NCI-H460 (cell line): Measurements from ENCODE around the gene NAPEPLD. TPM values are rescaled to one million over a fixed set of nuclear protein-coding genes. Genes with fewer than 3 reads are reported as not detected.
"Not testable (repeated sequence)": the region's sequence is repeated elsewhere in the genome, so short reads cannot be mapped to it uniquely, and the experiment has no call there.

Experiments used
- DNase-seq: peaks from one replicate; pipeline ENCODE4 v3.0.0-alpha.2; 2016; ENCODE audit warnings: low read depth; ENCODE audit errors: extremely low read depth
- polyA plus RNA-seq: library from polyadenylated mRNA; depleted of rRNA; stranded (reverse); fragments of >200 nt; gene quantifications from 2 replicates; pipeline ENCODE4 v1.2.3, GENCODE V29; 2014; cell fraction: nucleus; rRNA removed
- total RNA-seq: library from RNA; depleted of rRNA; stranded (reverse); fragments of >200 nt; shearing (Covaris generic); gene quantifications from 2 replicates; pipeline ENCODE4 v1.2.3, GENCODE V29; 2014; rRNA removed

The NAPEPLD gene
- total RNA-seq = 5.5 and 6.7 TPM in 2 replicates
- 6.8 and 11.4 TPM in 2 replicates for polyA plus RNA-seq

GRCh38 chr7:103148994-103149807, at the start of gene NAPEPLD:
TSS of gene NAPEPLD (minus strand) at chr7:103149099. CDS start at chr7:103128776, 20,323 bp downstream.
- peak; percentile 84 for DNase-seq

- DNase-seq = not testable (repeated sequence)
Measured at GRCh38 chr7:103198079-103198478, 49.2 kb upstream of the NAPEPLD start.

GRCh38 chr7:103195364-103195763, 46.5 kb upstream of the NAPEPLD start:
- not testable (repeated sequence) for DNase-seq

- not testable (repeated sequence) for DNase-seq
Measured at GRCh38 chr7:103172415-103173146, 23.7 kb upstream of the NAPEPLD start.

- DNase-seq = not testable (repeated sequence)
Measured at GRCh38 chr7:103171695-103172414, 23.0 kb upstream of the NAPEPLD start.

DNA sequence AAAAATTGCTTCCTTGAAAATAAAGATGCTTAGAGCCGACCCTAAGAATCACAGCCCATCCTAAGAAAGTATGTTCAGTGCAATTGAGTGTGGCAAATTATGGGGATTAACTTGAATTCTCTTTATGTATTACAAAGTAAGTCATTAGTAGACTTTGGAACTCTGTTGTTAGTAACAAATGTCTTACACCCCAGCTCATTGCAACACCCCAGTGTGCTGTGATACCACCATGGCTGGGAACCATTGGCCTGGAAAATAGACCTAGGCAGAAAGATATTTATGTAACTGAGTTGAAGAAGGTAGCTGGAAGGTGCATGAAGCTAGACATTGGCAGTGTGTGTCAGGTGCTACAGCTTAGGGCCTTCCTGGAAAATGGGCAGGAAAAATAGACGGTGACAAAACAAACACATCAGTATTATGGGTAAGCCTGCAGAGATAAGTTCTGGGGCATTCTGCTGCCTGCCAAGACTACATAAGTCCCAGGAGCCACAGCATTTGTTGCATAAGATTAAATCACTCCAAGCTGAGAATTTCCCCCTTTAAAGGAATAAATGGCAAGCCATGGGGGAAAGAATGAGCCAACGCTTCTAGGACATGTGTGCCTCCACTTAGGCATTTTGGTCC, 18.1 kb upstream of the NAPEPLD start:
- not testable (repeated sequence) for DNase-seq

DNA sequence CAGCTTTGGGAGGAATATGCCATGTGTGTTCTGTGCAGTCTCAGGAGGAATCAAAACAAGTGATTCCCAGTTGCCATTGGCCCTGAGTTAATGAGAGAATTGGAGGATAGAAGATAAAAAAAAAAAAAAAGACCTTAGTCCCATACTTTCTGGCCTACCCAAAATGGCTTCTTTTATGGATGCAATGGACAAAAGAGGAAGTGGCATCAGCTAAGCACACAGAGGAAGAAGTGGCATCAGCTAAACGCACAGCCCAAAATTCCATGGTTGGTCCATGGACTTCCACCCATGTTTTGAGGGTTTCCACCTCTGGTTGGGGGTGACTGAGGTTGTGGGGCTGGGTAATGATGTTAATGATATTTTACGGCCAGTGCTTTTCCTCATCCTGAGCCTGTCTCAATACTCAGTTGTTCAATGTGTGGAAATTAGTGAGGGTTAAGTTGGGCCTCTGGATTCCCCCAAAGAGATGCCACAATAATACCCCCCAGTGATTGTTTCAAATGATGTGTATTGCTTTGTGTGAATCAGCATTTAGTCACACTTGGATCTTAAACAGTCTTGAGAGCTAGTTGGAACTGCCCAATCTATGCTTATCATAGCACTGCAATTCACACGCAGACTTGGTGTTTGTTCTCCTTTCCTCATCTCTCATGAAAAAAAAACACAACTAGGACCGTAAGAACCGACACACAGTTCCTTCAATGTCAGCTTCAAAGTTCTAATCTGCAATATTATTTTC, 14.4 kb upstream of the NAPEPLD start:
- DNase-seq = not testable (repeated sequence)

GRCh38 chr7:103162641-103163040, 13.7 kb upstream of the NAPEPLD start:
- DNase-seq = not testable (repeated sequence)

DNA sequence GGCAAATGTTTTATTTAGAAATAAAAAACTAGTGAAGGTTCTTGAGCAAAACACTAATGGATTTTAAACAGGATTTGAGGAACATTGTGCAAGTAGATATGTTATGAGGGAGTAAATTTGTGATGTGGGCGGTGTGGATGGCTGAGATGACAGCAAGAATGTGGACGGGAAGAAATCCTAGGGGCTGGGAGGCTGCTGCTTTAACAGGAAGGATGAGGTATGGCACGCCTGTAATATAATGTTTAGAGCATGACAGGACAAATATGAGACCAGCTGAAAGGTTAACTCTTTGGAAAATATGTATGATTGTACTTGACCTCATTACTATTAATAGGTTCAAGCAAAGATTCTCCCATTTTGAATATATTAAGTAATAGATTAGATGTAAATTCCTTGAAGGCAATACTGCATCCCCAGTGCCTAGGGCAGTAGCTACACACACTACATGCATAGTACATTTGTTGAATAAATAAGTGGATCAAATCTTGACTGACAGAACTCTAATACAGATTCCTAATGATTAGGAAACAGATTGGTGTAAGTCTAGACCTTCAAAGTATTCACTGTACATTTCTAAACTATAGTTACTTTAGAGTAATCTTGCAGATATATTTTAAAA, 13.2 kb upstream of the NAPEPLD start:
- DNase-seq = not testable (repeated sequence)

DNA sequence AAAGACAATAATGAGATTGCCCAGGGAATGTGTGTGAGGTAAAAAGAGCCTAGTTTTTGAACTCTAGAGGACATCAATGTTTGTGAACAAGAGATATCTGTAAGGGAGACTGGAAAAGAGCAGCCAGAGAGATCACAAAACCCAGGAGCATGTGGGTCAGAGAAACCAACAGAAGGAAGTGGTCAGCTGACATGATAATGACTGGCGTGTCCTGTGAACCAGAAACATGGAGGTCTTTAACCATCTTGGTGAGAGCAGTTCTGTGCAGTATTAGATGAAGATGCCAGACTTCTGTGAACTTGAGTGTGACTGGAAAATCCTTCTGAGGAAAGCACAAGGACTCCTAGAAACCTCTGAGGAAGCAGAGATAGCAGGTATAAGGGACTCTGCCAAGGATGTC, 10.2 kb upstream of the NAPEPLD start:
- not testable (repeated sequence) for DNase-seq

GRCh38 chr7:103155331-103156024, 6.6 kb upstream of the NAPEPLD start:
- DNase-seq = not testable (repeated sequence)

GRCh38 chr7:103154042-103154441, 5.1 kb upstream of the NAPEPLD start:
- DNase-seq = no peak

DNA sequence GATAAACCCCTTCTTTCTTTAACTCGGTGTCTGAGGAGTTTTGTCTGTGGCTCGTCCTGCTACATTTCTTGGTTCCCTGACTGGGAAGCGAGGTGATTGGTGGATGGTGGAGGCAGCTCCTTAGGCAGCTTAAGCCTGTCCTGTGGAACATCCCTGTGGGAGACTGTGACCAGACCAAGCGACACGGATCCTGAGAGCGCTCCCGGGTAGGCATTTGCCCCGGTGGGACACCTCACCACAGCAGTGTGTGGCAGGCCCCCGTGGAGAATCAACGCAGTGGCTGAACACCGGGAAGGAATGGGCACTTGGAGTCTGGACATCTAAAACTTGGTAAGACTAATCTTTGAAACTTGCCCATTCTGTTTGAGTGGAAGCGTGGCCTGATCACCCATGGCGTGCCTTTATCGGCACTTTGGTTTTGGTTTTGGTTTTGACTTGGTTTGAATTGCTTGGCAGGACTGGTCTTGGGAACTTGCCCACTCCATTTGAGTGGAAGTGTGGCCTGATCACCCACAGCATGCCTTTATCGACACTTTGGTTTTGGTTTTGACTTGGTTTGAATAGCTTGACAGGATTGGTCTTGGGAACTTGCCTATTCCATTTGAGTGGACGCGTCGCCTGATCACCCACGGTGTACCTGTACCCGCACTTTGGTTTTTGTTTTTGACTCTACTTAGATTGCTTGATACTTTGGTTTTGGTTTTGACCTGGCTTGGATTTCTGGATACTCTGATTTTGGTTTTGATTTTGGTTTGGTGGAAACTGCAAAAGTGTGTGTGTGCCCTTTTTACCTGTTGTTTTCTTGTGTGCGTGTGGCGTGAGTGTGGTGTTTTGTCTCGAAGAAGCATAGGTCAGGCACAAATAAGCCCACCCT, 4.1 kb upstream of the NAPEPLD start:
- not testable (repeated sequence) for DNase-seq

GRCh38 chr7:103151993-103152676, 3.2 kb upstream of the NAPEPLD start:
- DNase-seq = not testable (repeated sequence)

GRCh38 chr7:103150192-103150591, 1.3 kb upstream of the NAPEPLD start:
- DNase-seq = no peak

GRCh38 chr7:103149808-103150180, 895 bp upstream of the NAPEPLD start:
- no peak for DNase-seq
